Activated naive CD8-positive, alpha-beta T cell treated with anti-CD3 and anti-CD28 coated beads, Interleukin-2, amount 50 U/mL, for 24 hours (primary cell): ENCODE data around the gene CSTF1.

ENCODE experiments used
- ATAC-seq: fragments of 150-1000 bp; cut with Tn5 transposase; one replicate; pipeline ENCODE4 v1.10.0; 2021
- DNase-seq: peaks from one replicate; pipeline ENCODE4 v3.0.0; 2021
- H3K27ac Mint-ChIP-seq: one replicate; pipeline ENCODE4 v1.8.0; 2021; ENCODE audit warnings: mild to moderate bottlenecking, mixed read lengths
- H3K27me3 Mint-ChIP-seq: one replicate; pipeline ENCODE4 v1.8.0; 2021; ENCODE audit warnings: mixed read lengths
- H3K36me3 Mint-ChIP-seq: one replicate; pipeline ENCODE4 v1.8.0; 2021; ENCODE audit warnings: low read depth, mixed read lengths
- H3K4me1 Mint-ChIP-seq: one replicate; pipeline ENCODE4 v1.8.0; 2021; ENCODE audit warnings: mixed read lengths
- H3K4me3 Mint-ChIP-seq: one replicate; pipeline ENCODE4 v1.8.0; 2021; ENCODE audit warnings: mild to moderate bottlenecking, moderate library complexity, mixed read lengths
- H3K9me3 Mint-ChIP-seq: one replicate; pipeline ENCODE4 v1.8.0; 2021; ENCODE audit warnings: mixed read lengths

Gene CSTF1

GRCh38 chr20:56423211-56423610 is 30.8 kb downstream of the CSTF1 start:
- H3K9me3 Mint-ChIP-seq: no peaks in the 10 kb centered on the region
- peaks cover 7% of the 10 kb centered on the region for H3K36me3 Mint-ChIP-seq
- peaks cover 82% of the 10 kb centered on the region for H3K4me1 Mint-ChIP-seq
- H3K27ac Mint-ChIP-seq: peak overlapping the region; percentile 76
- H3K4me3 Mint-ChIP-seq: no peak overlapping the region
- DNase-seq (no peak), ATAC-seq (no peak)
- H3K27me3 Mint-ChIP-seq: no peaks in the 10 kb centered on the region

- H3K4me3 Mint-ChIP-seq: no peak overlapping the region
These were observed 31.4 kb downstream of the CSTF1 start for GRCh38 chr20:56423886-56424285.

GRCh38 chr20:56424931-56425330 is 32.5 kb downstream of the CSTF1 start:
- peak overlapping the region; percentile 29 for H3K27ac Mint-ChIP-seq

More at GRCh38 chr20:56423886-56424285, 31.4 kb downstream of the CSTF1 start:
- no peaks in the 10 kb centered on the region for H3K27me3 Mint-ChIP-seq
- peaks cover 82% of the 10 kb centered on the region for H3K4me1 Mint-ChIP-seq
- DNase-seq: no peak
- H3K9me3 Mint-ChIP-seq: no peaks in the 10 kb centered on the region
- H3K27ac Mint-ChIP-seq: no peak overlapping the region
- peaks cover 6% of the 10 kb centered on the region for H3K36me3 Mint-ChIP-seq
- no peak for ATAC-seq

DNA sequence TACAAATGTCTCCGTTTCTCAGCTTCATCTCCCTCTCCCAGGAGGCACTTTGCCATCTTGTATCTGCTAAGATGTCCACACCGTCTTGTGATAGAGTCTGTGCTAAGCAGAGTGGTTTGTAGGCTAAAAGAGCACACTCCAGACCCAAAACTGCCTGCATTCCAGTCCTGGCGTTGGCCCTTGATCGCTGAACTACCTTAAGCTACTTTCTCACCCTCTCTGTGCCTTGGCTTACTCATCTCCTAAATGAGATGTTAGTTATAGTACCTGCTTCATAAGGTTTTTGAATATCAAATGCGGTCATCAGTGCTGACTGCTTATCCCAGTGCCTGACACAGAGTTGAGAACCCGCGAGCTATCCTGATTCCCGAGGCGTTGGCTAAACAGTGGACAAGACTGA is 33.6 kb downstream of the CSTF1 start:
- Mint-ChIP-seq H3K9me3 (no peaks in the 10 kb centered on the region), H3K4me3 (no peak overlapping the region), H3K4me1 (peaks cover 83% of the 10 kb centered on the region), H3K27me3 (no peaks in the 10 kb centered on the region), H3K27ac (no peak overlapping the region), H3K36me3 (peaks cover 2% of the 10 kb centered on the region)
- DNase-seq (no peak), ATAC-seq (no peak)

More at GRCh38 chr20:56424931-56425330, 32.5 kb downstream of the CSTF1 start:
- H3K4me3 Mint-ChIP-seq: no peak overlapping the region
- H3K27me3 Mint-ChIP-seq: no peaks in the 10 kb centered on the region
- peaks cover 3% of the 10 kb centered on the region for H3K36me3 Mint-ChIP-seq
- H3K4me1 Mint-ChIP-seq: peaks cover 82% of the 10 kb centered on the region
- H3K9me3 Mint-ChIP-seq: no peaks in the 10 kb centered on the region
- ATAC-seq (no peak), DNase-seq (no peak)

- ATAC-seq (no peak), DNase-seq (no peak)
- Mint-ChIP-seq H3K4me3 (no peak overlapping the region), H3K27ac (no peak overlapping the region), H3K4me1 (peaks cover 77% of the 10 kb centered on the region), H3K9me3 (no peaks in the 10 kb centered on the region), H3K36me3 (no peaks in the 10 kb centered on the region), H3K27me3 (no peaks in the 10 kb centered on the region)
These were observed 34.5 kb downstream of the CSTF1 start for GRCh38 chr20:56426926-56427325.

- ATAC-seq (no peak), DNase-seq (no peak)
- Mint-ChIP-seq H3K27me3 (no peaks in the 10 kb centered on the region), H3K4me1 (peaks cover 72% of the 10 kb centered on the region), H3K4me3 (no peak overlapping the region), H3K9me3 (no peaks in the 10 kb centered on the region), H3K27ac (peak overlapping the region; percentile 92), H3K36me3 (no peaks in the 10 kb centered on the region)
These were observed 35.4 kb downstream of the CSTF1 start for GRCh38 chr20:56427797-56428196.

- Mint-ChIP-seq H3K36me3 (no peaks in the 10 kb centered on the region), H3K4me3 (no peak overlapping the region), H3K4me1 (peaks cover 73% of the 10 kb centered on the region), H3K9me3 (no peaks in the 10 kb centered on the region), H3K27me3 (no peaks in the 10 kb centered on the region), H3K27ac (peak overlapping the region; percentile 92)
- ATAC-seq: no peak
- DNase-seq: no peak
These were observed 36.0 kb downstream of the CSTF1 start for GRCh38 chr20:56428410-56428809.

GRCh38 chr20:56428881-56429280 is 36.4 kb downstream of the CSTF1 start:
- Mint-ChIP-seq H3K27me3 (no peaks in the 10 kb centered on the region), H3K36me3 (no peaks in the 10 kb centered on the region), H3K4me1 (peaks cover 75% of the 10 kb centered on the region), H3K4me3 (peak overlapping the region; percentile 71), H3K27ac (peak overlapping the region; percentile 92), H3K9me3 (no peaks in the 10 kb centered on the region)
- DNase-seq: no peak
- no peak for ATAC-seq

GRCh38 chr20:56429502-56429901 is 37.1 kb downstream of the CSTF1 start:
- Mint-ChIP-seq H3K27ac (peak overlapping the region; percentile 92), H3K4me1 (peaks cover 76% of the 10 kb centered on the region), H3K36me3 (peaks cover 3% of the 10 kb centered on the region), H3K27me3 (no peaks in the 10 kb centered on the region), H3K9me3 (no peaks in the 10 kb centered on the region), H3K4me3 (peak overlapping the region; percentile 71)
- DNase-seq: peak; percentile 57
- ATAC-seq: peak; percentile 49

DNA sequence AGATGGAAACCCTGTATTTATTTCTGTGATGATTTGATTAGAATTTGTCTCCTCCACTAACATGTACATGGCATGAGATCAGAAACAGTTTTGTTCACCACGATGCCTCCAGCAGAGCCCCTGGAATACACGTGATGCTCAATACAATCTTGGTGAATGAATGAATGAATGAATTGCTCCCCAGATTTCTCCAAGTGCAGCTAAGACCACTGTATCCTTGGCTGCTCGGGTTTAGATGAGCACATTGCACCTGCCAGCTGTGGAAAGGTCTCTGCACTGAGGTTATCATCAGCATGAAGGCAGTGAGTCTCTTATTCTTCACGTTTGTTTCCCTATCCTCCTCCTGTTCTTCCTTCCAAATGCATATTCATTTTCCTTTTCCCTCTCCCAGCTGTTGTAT is 37.5 kb downstream of the CSTF1 start:
- ATAC-seq: no peak
- DNase-seq: no peak
- H3K27me3 Mint-ChIP-seq: no peaks in the 10 kb centered on the region
- peaks cover 75% of the 10 kb centered on the region for H3K4me1 Mint-ChIP-seq
- peak overlapping the region; percentile 71 for H3K4me3 Mint-ChIP-seq
- H3K27ac Mint-ChIP-seq: peak overlapping the region; percentile 92
- no peaks in the 10 kb centered on the region for H3K9me3 Mint-ChIP-seq
- peaks cover 3% of the 10 kb centered on the region for H3K36me3 Mint-ChIP-seq

DNA sequence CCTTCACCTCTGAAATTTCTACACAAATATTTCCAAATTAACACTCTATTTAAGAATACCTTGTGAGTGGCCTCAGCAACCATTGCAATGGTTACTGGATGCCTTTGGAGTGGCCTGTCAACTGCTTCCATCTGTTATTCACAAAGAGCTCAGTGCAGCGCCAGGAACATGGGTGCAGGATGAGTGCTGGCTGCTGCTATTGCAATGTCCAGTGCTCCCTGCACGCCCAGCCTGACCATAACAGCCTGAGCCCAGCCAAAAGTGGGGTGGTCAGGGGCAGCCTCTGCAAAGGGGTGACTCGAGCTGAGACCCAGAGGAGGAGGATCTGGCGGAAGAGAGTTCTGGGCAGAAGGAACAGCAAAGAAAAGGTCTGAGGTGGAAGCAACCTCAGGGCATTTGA is 38.0 kb downstream of the CSTF1 start:
- peaks cover 76% of the 10 kb centered on the region for H3K4me1 Mint-ChIP-seq
- H3K4me3 Mint-ChIP-seq: peak overlapping the region; percentile 71
- ATAC-seq (no peak), DNase-seq (no peak)
- H3K36me3 Mint-ChIP-seq: peaks cover 3% of the 10 kb centered on the region
- H3K27ac Mint-ChIP-seq: peak overlapping the region; percentile 92
- no peaks in the 10 kb centered on the region for H3K27me3 Mint-ChIP-seq
- no peaks in the 10 kb centered on the region for H3K9me3 Mint-ChIP-seq

- Mint-ChIP-seq H3K27ac (peak overlapping the region; percentile 92), H3K9me3 (no peaks in the 10 kb centered on the region), H3K4me3 (no peak overlapping the region), H3K27me3 (no peaks in the 10 kb centered on the region), H3K4me1 (peaks cover 79% of the 10 kb centered on the region), H3K36me3 (peaks cover 3% of the 10 kb centered on the region)
- DNase-seq (no peak), ATAC-seq (no peak)
These were observed 38.5 kb downstream of the CSTF1 start for GRCh38 chr20:56430957-56431356.

- ATAC-seq (no peak), DNase-seq (no peak)
- Mint-ChIP-seq H3K27ac (no peak overlapping the region), H3K27me3 (no peaks in the 10 kb centered on the region), H3K36me3 (peaks cover 3% of the 10 kb centered on the region), H3K4me1 (peaks cover 81% of the 10 kb centered on the region), H3K9me3 (no peaks in the 10 kb centered on the region), H3K4me3 (no peak overlapping the region)
These were observed 39.0 kb downstream of the CSTF1 start for GRCh38 chr20:56431471-56431870.

GRCh38 chr20:56433221-56433879 is 40.9 kb downstream of the CSTF1 start:
- Mint-ChIP-seq H3K36me3 (peaks cover 3% of the 10 kb centered on the region), H3K9me3 (no peaks in the 10 kb centered on the region), H3K27ac (peak overlapping the region; percentile 87), H3K4me1 (peaks cover 75% of the 10 kb centered on the region), H3K27me3 (no peaks in the 10 kb centered on the region), H3K4me3 (no peak overlapping the region)
- DNase-seq (no peak), ATAC-seq (no peak)

GRCh38 chr20:56433880-56434255 is 41.4 kb downstream of the CSTF1 start:
- peak; percentile 81 for ATAC-seq
- DNase-seq: no peak
- Mint-ChIP-seq H3K9me3 (no peaks in the 10 kb centered on the region), H3K27ac (peak overlapping the region; percentile 87), H3K27me3 (no peaks in the 10 kb centered on the region), H3K36me3 (peaks cover 3% of the 10 kb centered on the region), H3K4me3 (no peak overlapping the region), H3K4me1 (peaks cover 73% of the 10 kb centered on the region)
